Measurements from ENCODE around the gene TMEM61.
"Not testable (repeated sequence)": the region's sequence is repeated elsewhere in the genome, so short reads cannot be mapped to it uniquely, and the experiment has no call there.

GRCh38 chr1:55026682-55027081, 46.3 kb downstream of the TMEM61 start:
- not testable (repeated sequence) for TF ChIP-seq CTCF (conservative IDR thresholded peaks at IDR 0.05 in 1 of 2, IDR thresholded peaks at IDR 0.05 in 1 of 2; ENCODE audit: low read depth in 1 of 2, low read length in 2 of 2); EZH2 (IDR thresholded peaks at IDR 0.05; ENCODE audit: low read length, missing control alignments)
